NT2/D1 (cell line): ENCODE data around the gene BAG3.

Experiments
- DNase-seq: peaks from one replicate; pipeline ENCODE4 v3.0.0-alpha.2; 2011; ENCODE audit warnings: low read depth, low spot score
- H3K27me3 ChIP-seq: 2 replicates; pipeline ENCODE4 v1.6.0; 2011; ENCODE audit warnings: mild to moderate bottlenecking; ENCODE audit not compliant: insufficient read length, insufficient read depth
- H3K36me3 ChIP-seq: 2 replicates; pipeline ENCODE4 v1.6.1; 2011; ENCODE audit warnings: mild to moderate bottlenecking, low read length, mixed read lengths; ENCODE audit not compliant: insufficient read depth, insufficient read length
- H3K4me1 ChIP-seq: 2 replicates; pipeline ENCODE4 v1.5.1; 2011; ENCODE audit not compliant: insufficient read depth, insufficient read length
- H3K4me3 ChIP-seq: 2 replicates; pipeline ENCODE4 v1.5.1; 2011; ENCODE audit warnings: low read depth; ENCODE audit not compliant: insufficient read length
- H3K9ac ChIP-seq: 2 replicates; pipeline ENCODE4 v1.6.0; 2011; ENCODE audit warnings: low read depth; ENCODE audit not compliant: insufficient read length
- H3K9me3 ChIP-seq: 2 replicates; pipeline ENCODE4 v1.5.1; 2011; ENCODE audit warnings: mild to moderate bottlenecking, low read length; ENCODE audit not compliant: insufficient read depth
- SUZ12 ChIP-seq: IDR thresholded peaks from 2 replicates; pipeline ENCODE4 v1.6.1; 2011; ENCODE audit not compliant: insufficient read length, insufficient read depth; ENCODE audit errors: extremely low read depth
- YY1 ChIP-seq: IDR thresholded peaks from 2 replicates; pipeline ENCODE4 v1.6.1; 2011; ENCODE audit not compliant: insufficient read length, insufficient read depth
- ZNF274 ChIP-seq: IDR thresholded peaks from 2 replicates; pipeline ENCODE4 v1.6.1; 2011; ENCODE audit warnings: mild to moderate bottlenecking, low read depth, low read length

BAG3 gene

DNA sequence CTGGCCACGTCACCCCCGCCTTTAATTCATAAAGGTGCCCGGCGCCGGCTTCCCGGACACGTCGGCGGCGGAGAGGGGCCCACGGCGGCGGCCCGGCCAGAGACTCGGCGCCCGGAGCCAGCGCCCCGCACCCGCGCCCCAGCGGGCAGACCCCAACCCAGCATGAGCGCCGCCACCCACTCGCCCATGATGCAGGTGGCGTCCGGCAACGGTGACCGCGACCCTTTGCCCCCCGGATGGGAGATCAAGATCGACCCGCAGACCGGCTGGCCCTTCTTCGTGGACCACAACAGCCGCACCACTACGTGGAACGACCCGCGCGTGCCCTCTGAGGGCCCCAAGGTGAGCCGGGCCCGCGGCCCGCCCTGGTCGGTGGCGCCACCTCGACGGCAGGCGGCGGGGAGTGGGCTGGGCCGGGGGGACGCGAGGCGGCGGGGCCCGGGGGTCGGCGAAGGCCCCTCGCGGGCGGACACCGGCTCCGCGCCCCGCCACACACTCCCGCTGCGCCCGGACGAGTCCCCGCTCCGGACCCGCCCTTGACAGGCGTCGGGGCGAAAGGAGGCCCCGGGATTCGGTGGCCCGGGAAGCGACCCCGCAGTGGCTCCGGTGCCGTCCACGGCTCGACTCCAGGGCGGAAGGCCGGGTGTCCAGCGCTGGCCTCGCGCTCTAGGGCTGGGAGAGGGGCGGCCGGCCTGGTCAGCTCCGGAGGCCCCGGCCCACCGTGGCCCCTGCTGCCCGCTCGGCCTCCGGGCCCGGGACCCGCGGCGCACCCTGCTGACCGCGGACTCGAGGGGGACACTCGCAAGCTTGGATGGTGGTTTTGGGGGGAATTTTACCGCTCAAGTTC lies 557 bp downstream of the BAG3 start:
- peak overlapping the region; percentile 83 for H3K9ac ChIP-seq
- peak overlapping the region; percentile 75 for H3K4me3 ChIP-seq
- no peaks in the 10 kb centered on the region for H3K9me3 ChIP-seq
- no peak for DNase-seq
- H3K36me3 ChIP-seq: peaks cover 30% of the 10 kb centered on the region
- no peak for TF ChIP-seq ZNF274
- no peak for TF ChIP-seq YY1
- TF ChIP-seq SUZ12: no peak
- H3K27me3 ChIP-seq: no peaks in the 10 kb centered on the region
- H3K4me1 ChIP-seq: peaks cover 3% of the 10 kb centered on the region

DNA sequence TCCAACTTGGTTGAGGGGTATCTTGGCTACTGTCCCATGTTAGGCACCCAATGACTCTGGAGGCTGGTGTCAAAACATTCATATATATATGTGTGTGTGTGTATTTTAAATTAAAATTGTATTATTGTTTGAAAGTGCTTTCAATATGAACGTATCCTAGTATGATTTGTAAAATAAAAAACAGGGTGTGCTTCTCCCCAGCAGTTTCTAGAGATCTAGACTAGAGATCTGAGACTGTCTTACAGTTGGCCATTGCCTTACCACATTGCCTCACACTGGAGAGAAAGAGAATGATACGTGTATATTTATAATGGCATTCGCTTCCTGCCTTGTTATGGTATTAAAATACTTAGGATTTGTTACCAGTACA lies 1.2 kb downstream of the BAG3 start:
- Histone ChIP-seq H3K4me3 (peak overlapping the region; percentile 75), H3K27me3 (no peaks in the 10 kb centered on the region), H3K36me3 (peaks cover 36% of the 10 kb centered on the region), H3K9ac (peak overlapping the region; percentile 83), H3K9me3 (no peaks in the 10 kb centered on the region), H3K4me1 (peaks cover 3% of the 10 kb centered on the region)
- DNase-seq: no peak
- TF ChIP-seq ZNF274 (no peak), SUZ12 (no peak), YY1 (no peak)

DNA sequence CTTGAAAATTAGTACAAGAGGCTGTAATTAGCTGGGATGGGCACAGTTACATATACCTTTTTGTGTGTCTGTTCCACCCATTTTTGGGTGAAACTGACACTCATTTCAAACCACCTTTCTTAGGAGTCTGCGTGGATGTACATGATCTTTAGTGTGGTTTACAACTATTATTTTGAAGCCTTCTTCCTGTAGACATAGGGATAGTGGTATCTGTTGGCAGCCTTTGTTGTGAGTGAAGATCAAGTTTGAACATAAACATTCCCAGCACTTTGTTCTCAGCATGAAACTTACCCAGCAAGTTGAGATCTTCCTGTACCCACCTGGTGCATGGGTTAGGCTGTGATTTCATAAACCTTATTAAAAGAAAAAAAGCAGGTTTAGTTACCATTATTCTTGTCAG lies 2.0 kb downstream of the BAG3 start:
- H3K27me3 ChIP-seq: no peaks in the 10 kb centered on the region
- H3K36me3 ChIP-seq: peaks cover 42% of the 10 kb centered on the region
- peak overlapping the region; percentile 29 for H3K9ac ChIP-seq
- no peak for TF ChIP-seq SUZ12
- no peak for TF ChIP-seq YY1
- TF ChIP-seq ZNF274: no peak
- peaks cover 4% of the 10 kb centered on the region for H3K4me1 ChIP-seq
- no peak overlapping the region for H3K4me3 ChIP-seq
- no peaks in the 10 kb centered on the region for H3K9me3 ChIP-seq
- no peak for DNase-seq

DNA sequence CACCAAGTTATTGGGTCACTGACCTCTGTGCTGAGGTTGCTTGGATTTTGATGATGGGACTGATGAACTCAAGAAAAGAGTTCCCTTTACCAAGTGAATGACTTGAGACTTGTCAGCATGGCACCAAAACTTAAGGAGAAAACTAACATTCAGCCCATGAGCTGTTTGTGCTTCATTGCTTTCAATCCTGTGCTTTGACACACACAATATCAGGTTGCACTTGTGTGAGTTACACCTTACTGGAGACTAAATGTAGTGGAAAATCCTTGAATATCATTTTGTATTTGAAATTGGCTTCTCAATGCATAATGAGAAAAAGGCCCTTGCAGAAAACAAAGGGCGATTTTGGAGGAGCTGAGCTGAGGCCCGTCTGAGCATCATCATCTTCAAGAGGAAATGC lies 2.7 kb downstream of the BAG3 start:
- H3K4me1 ChIP-seq: peaks cover 4% of the 10 kb centered on the region
- no peak for DNase-seq
- no peaks in the 10 kb centered on the region for H3K27me3 ChIP-seq
- no peak for TF ChIP-seq YY1
- TF ChIP-seq SUZ12: no peak
- no peak overlapping the region for H3K9ac ChIP-seq
- peaks cover 47% of the 10 kb centered on the region for H3K36me3 ChIP-seq
- no peaks in the 10 kb centered on the region for H3K9me3 ChIP-seq
- H3K4me3 ChIP-seq: no peak overlapping the region

DNA sequence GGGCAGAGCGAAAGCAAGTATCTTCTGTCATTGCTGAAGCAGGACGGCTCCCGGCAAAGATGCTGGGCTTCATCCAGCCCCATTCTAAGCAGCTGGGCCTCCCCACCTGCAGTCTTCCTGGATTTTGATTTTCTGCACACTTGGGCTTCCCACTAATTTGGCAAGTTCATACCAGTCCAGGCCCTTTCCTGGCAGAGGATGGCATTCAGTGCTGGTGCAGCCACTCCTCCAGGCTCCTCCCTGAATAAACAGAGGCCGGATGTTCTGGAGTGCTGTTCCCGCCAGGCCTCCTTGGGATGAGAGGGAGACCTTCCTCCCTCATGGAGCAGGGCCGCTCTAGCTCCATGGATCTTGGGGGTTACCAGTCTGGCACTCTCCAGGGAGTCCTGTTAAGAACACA lies 3.4 kb downstream of the BAG3 start:
- Histone ChIP-seq H3K4me1 (peaks cover 8% of the 10 kb centered on the region), H3K9me3 (peaks cover 2% of the 10 kb centered on the region; the same call in 1 of the 2 replicates), H3K9ac (no peak overlapping the region), H3K36me3 (peaks cover 53% of the 10 kb centered on the region), H3K27me3 (no peaks in the 10 kb centered on the region), H3K4me3 (no peak overlapping the region)
- no peak for TF ChIP-seq SUZ12
- no peak for TF ChIP-seq YY1
- no peak for TF ChIP-seq ZNF274
- no peak for DNase-seq

DNA sequence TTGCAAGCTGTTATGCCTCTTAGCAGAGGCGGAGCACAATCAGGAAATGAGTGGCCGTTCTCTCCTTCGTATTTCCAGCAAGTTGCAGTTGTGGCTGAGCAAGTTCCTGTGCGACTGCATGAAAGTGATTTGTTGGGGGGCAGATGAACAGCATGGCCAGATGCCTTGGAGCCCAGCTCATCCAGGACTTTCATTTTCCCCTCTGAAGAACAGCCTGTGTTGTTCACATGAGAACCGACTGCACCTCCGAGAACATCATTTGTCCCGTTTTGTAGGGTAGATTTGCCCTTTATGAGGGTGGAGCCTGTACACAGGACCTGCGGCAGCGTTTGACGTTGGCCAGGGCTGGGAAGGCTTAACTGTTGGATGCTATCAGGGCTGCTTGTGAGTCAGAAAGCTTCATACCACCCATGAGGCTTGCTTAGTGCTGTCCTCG lies 4.4 kb downstream of the BAG3 start:
- Histone ChIP-seq H3K4me1 (peaks cover 12% of the 10 kb centered on the region), H3K9ac (no peak overlapping the region), H3K36me3 (peaks cover 62% of the 10 kb centered on the region), H3K4me3 (no peak overlapping the region), H3K9me3 (peaks cover 9% of the 10 kb centered on the region; the same call in 1 of the 2 replicates), H3K27me3 (no peaks in the 10 kb centered on the region)
- DNase-seq: no peak
- no peak for TF ChIP-seq YY1
- TF ChIP-seq SUZ12: no peak
- no peak for TF ChIP-seq ZNF274

DNA sequence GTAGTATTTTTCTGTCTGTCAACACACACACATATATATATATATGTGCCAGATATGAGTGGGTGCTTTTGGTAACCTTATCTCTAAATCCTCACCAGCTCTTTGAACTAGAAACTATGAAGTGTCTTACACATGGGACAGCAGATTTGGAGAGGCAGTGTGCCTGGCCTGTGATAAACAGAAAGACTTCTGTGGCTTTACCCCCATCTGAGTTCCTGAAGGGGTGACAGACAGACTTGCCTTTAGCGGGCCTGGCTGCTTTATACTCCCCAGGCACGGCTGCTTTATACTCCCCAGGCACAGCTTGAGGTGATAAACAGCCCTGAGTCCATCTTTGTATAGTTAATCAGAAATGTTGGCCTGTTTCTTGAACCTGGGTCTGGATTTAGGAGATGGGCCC lies 5.6 kb downstream of the BAG3 start:
- peaks cover 12% of the 10 kb centered on the region for H3K4me1 ChIP-seq
- no peak for TF ChIP-seq SUZ12
- no peak for TF ChIP-seq YY1
- TF ChIP-seq ZNF274: no peak
- no peak for DNase-seq
- H3K4me3 ChIP-seq: no peak overlapping the region
- no peaks in the 10 kb centered on the region for H3K27me3 ChIP-seq
- peaks cover 67% of the 10 kb centered on the region for H3K36me3 ChIP-seq
- peaks cover 9% of the 10 kb centered on the region; the same call in 1 of the 2 replicates for H3K9me3 ChIP-seq
- H3K9ac ChIP-seq: no peak overlapping the region
